Ascending aorta (tissue), 2 donors: ENCODE results near the gene CDK17. TPM values are rescaled to one million over a fixed set of nuclear protein-coding genes. Genes with fewer than 3 reads are reported as not detected.
A peak's percentile ranks its signal among the peaks of the same experiment; 100 is the strongest.

Experiments used
- DNase-seq, 2 donors: peaks; one replicate each; pipeline ENCODE4 v3.0.0-alpha.2; 2019; ENCODE audit warnings: low spot score in 2 of 2
- H3K27ac ChIP-seq, 2 donors: fragments of 200-600 bp; sonication (generic); one replicate each; pipeline ENCODE4 v1.5.1; 2016 to 2017; ENCODE audit warnings: mild to moderate bottlenecking in 1 of 2
- H3K27me3 ChIP-seq: fragments of 200-600 bp; sonication (generic); one replicate; pipeline ENCODE4 v1.5.1; 2017
- H3K36me3 ChIP-seq, 2 donors: fragments of 200-600 bp; sonication (generic); one replicate each; pipeline ENCODE4 v1.5.1; 2016
- H3K4me1 ChIP-seq, 2 donors: fragments of 200-600 bp; sonication (generic); one replicate each; pipeline ENCODE4 v1.5.1; 2016 to 2017; ENCODE audit warnings: mild to moderate bottlenecking in 1 of 2
- H3K4me3 ChIP-seq, 2 donors: fragments of 200-600 bp; sonication (generic); one replicate each; pipeline ENCODE4 v1.5.1; 2016 to 2017; ENCODE audit warnings: mild to moderate bottlenecking in 1 of 2
- H3K9me3 ChIP-seq, 2 donors: fragments of 200-600 bp; sonication (generic); one replicate each; pipeline ENCODE4 v1.5.1; 2016
- CTCF ChIP-seq, 3 experiments: fragments of 200-600 bp in 2 of 3; fragments of 450-650 bp in 1 of 3; sonication (generic) in 2 of 3; IDR thresholded peaks; one replicate each; pipeline ENCODE4 v1.5.1; 2016 to 2019; ENCODE audit warnings: antibody characterized with exemption in 3 of 3, mild to moderate bottlenecking in 1 of 3, moderate library complexity in 1 of 3
- intact Hi-C: fragments of 100-400 bp; cut with DNase I; formaldehyde crosslinking; loops from one replicate; pipeline ENCODE4 v1.15.1; 2023
- total RNA-seq: library from RNA; depleted of rRNA; stranded (reverse); fragments of >200 nt; gene quantifications from one replicate; pipeline ENCODE4 v1.1.0, GENCODE V29; 2016

Gene CDK17
- total RNA-seq, 1 donor from 2014 or later, result 49.7 TPM

- intact Hi-C loops, result no loop called here
- Histone ChIP-seq H3K27me3 (no peaks in the 10 kb centered on the region), H3K36me3 (peaks cover 0 to 3% of the 10 kb centered on the region in 2 donors), H3K27ac (no peak overlapping the region), H3K9me3 (no peaks in the 10 kb centered on the region), H3K4me3 (no peak overlapping the region), H3K4me1 (peaks cover 0 to 14% of the 10 kb centered on the region in 2 donors)
- DNase-seq, result no peak
- no peak for TF ChIP-seq CTCF (IDR thresholded peaks at IDR 0.05)
Measured at GRCh38 chr12:96256672-96257361, 143.4 kb downstream of the CDK17 start.

- no peaks in the 10 kb centered on the region for H3K27me3 ChIP-seq
- intact Hi-C loops, result no loop called here
- H3K27ac ChIP-seq, result peak overlapping the region; percentile 14 to 50
- DNase-seq, result peak; percentile 51 to 82
- peaks cover 0 to 14% of the 10 kb centered on the region in 2 donors for H3K4me1 ChIP-seq
- no peaks in the 10 kb centered on the region for H3K9me3 ChIP-seq
- peaks cover 0 to 16% of the 10 kb centered on the region in 2 donors for H3K36me3 ChIP-seq
- H3K4me3 ChIP-seq, result no peak overlapping the region
- no peak for TF ChIP-seq CTCF (IDR thresholded peaks at IDR 0.05)
Measured at GRCh38 chr12:96255077-96255476, 145.2 kb downstream of the CDK17 start.

GRCh38 chr12:96250119-96250685, 150.0 kb downstream of the CDK17 start:
- no peak for DNase-seq
- Histone ChIP-seq H3K4me3 (no peak overlapping the region), H3K27ac (peak overlapping the region in 1 of 2 donors; percentile 55), H3K4me1 (no peaks in the 10 kb centered on the region), H3K9me3 (no peaks in the 10 kb centered on the region), H3K27me3 (no peaks in the 10 kb centered on the region), H3K36me3 (peaks cover 16 to 35% of the 10 kb centered on the region in 2 donors)
- intact Hi-C loops, result no loop called here
- TF ChIP-seq CTCF (IDR thresholded peaks at IDR 0.05), result no peak

- Histone ChIP-seq H3K4me3 (no peak overlapping the region), H3K27ac (peak overlapping the region in 1 of 2 donors; percentile 55), H3K36me3 (peaks cover 16 to 35% of the 10 kb centered on the region in 2 donors), H3K9me3 (no peaks in the 10 kb centered on the region), H3K4me1 (no peaks in the 10 kb centered on the region), H3K27me3 (no peaks in the 10 kb centered on the region)
- TF ChIP-seq CTCF (IDR thresholded peaks at IDR 0.05), result no peak
- no peak for DNase-seq
- intact Hi-C loops, result no loop called here
Measured at GRCh38 chr12:96249196-96250118, 150.8 kb downstream of the CDK17 start.

- DNase-seq, result no peak
- H3K4me3 ChIP-seq, result no peak overlapping the region
- no peaks in the 10 kb centered on the region for H3K9me3 ChIP-seq
- TF ChIP-seq CTCF (IDR thresholded peaks at IDR 0.05), result no peak
- peaks cover 16 to 35% of the 10 kb centered on the region in 2 donors for H3K36me3 ChIP-seq
- H3K27ac ChIP-seq, result no peak overlapping the region
- H3K27me3 ChIP-seq, result no peaks in the 10 kb centered on the region
- no peaks in the 10 kb centered on the region for H3K4me1 ChIP-seq
- intact Hi-C loops, result no loop called here
Measured at GRCh38 chr12:96248136-96248931, 151.9 kb downstream of the CDK17 start.
